ENCODE measurements around the gene ANP32A.

ANP32A gene

GRCh38 chr15:68739390-68740080 lies 81.2 kb downstream of the ANP32A start:
- H3K27me3 ChIP-seq (ENCODE audit: insufficient read depth, low read length): no peaks in the 10 kb centered on the region
- H3K9me3 ChIP-seq (ENCODE audit: insufficient read depth, low read depth, low read length): no peaks in the 10 kb centered on the region
- no peak overlapping the region for H3K27ac ChIP-seq (ENCODE audit: low read depth, low read length)
- H3K4me3 ChIP-seq (ENCODE audit: low read length): no peak overlapping the region
- no peak overlapping the region for H3K9ac ChIP-seq (ENCODE audit: low read depth, low read length)
- 89% methylated on average over 6 of the region's 6 CpGs for WGBS
- no peaks in the 10 kb centered on the region for H3K36me3 ChIP-seq (ENCODE audit: insufficient read depth, low read length)
- H3K4me1 ChIP-seq (ENCODE audit: insufficient read depth, low read length): no peaks in the 10 kb centered on the region

- H3K27ac ChIP-seq (ENCODE audit: low read depth, low read length): no peak overlapping the region
- no peak overlapping the region for H3K9ac ChIP-seq (ENCODE audit: low read depth, low read length)
- no peaks in the 10 kb centered on the region for H3K27me3 ChIP-seq (ENCODE audit: insufficient read depth, low read length)
- H3K4me3 ChIP-seq (ENCODE audit: low read length): no peak overlapping the region
- no peaks in the 10 kb centered on the region for H3K4me1 ChIP-seq (ENCODE audit: insufficient read depth, low read length)
- H3K9me3 ChIP-seq (ENCODE audit: insufficient read depth, low read depth, low read length): no peaks in the 10 kb centered on the region
- H3K36me3 ChIP-seq (ENCODE audit: insufficient read depth, low read length): no peaks in the 10 kb centered on the region
Observed at GRCh38 chr15:68735610-68736009, 85.1 kb downstream of the ANP32A start.

GRCh38 chr15:68734881-68735280 lies 85.8 kb downstream of the ANP32A start:
- H3K4me1 ChIP-seq (ENCODE audit: insufficient read depth, low read length): no peaks in the 10 kb centered on the region

GRCh38 chr15:68734352-68734751 lies 86.3 kb downstream of the ANP32A start:
- H3K4me3 ChIP-seq (ENCODE audit: low read length): no peak overlapping the region
- H3K9ac ChIP-seq (ENCODE audit: low read depth, low read length): no peak overlapping the region
- H3K4me1 ChIP-seq (ENCODE audit: insufficient read depth, low read length): no peaks in the 10 kb centered on the region
- no peaks in the 10 kb centered on the region for H3K9me3 ChIP-seq (ENCODE audit: insufficient read depth, low read depth, low read length)
- H3K36me3 ChIP-seq (ENCODE audit: insufficient read depth, low read length): no peaks in the 10 kb centered on the region
- no peak overlapping the region for H3K27ac ChIP-seq (ENCODE audit: low read depth, low read length)
- H3K27me3 ChIP-seq (ENCODE audit: insufficient read depth, low read length): no peaks in the 10 kb centered on the region

More at GRCh38 chr15:68734881-68735280, 85.8 kb downstream of the ANP32A start:
- Histone ChIP-seq H3K4me3 (ENCODE audit: low read length) (no peak overlapping the region), H3K27me3 (ENCODE audit: insufficient read depth, low read length) (no peaks in the 10 kb centered on the region), H3K36me3 (ENCODE audit: insufficient read depth, low read length) (no peaks in the 10 kb centered on the region), H3K27ac (ENCODE audit: low read depth, low read length) (no peak overlapping the region), H3K9me3 (ENCODE audit: insufficient read depth, low read depth, low read length) (no peaks in the 10 kb centered on the region), H3K9ac (ENCODE audit: low read depth, low read length) (no peak overlapping the region)

- Histone ChIP-seq H3K36me3 (ENCODE audit: insufficient read depth, low read length) (no peaks in the 10 kb centered on the region), H3K27me3 (ENCODE audit: insufficient read depth, low read length) (no peaks in the 10 kb centered on the region), H3K9me3 (ENCODE audit: insufficient read depth, low read depth, low read length) (no peaks in the 10 kb centered on the region), H3K27ac (ENCODE audit: low read depth, low read length) (no peak overlapping the region), H3K9ac (ENCODE audit: low read depth, low read length) (no peak overlapping the region), H3K4me1 (ENCODE audit: insufficient read depth, low read length) (no peaks in the 10 kb centered on the region), H3K4me3 (ENCODE audit: low read length) (no peak overlapping the region)
- WGBS: 66% methylated on average over 5 of the region's 6 CpGs
Observed at GRCh38 chr15:68733666-68734065, 87.0 kb downstream of the ANP32A start.

GRCh38 chr15:68732451-68732850 lies 88.2 kb downstream of the ANP32A start:
- Histone ChIP-seq H3K4me3 (ENCODE audit: low read length) (no peak overlapping the region), H3K9ac (ENCODE audit: low read depth, low read length) (no peak overlapping the region), H3K27me3 (ENCODE audit: insufficient read depth, low read length) (no peaks in the 10 kb centered on the region), H3K4me1 (ENCODE audit: insufficient read depth, low read length) (no peaks in the 10 kb centered on the region), H3K27ac (ENCODE audit: low read depth, low read length) (no peak overlapping the region), H3K36me3 (ENCODE audit: insufficient read depth, low read length) (no peaks in the 10 kb centered on the region), H3K9me3 (ENCODE audit: insufficient read depth, low read depth, low read length) (no peaks in the 10 kb centered on the region)
- WGBS: 91% methylated on average over 2 of the region's 2 CpGs

GRCh38 chr15:68730976-68731897 lies 89.5 kb downstream of the ANP32A start:
- H3K9ac ChIP-seq (ENCODE audit: low read depth, low read length): no peak overlapping the region
- H3K36me3 ChIP-seq (ENCODE audit: insufficient read depth, low read length): no peaks in the 10 kb centered on the region
- no peak overlapping the region for H3K4me3 ChIP-seq (ENCODE audit: low read length)
- no peak overlapping the region for H3K27ac ChIP-seq (ENCODE audit: low read depth, low read length)
- H3K27me3 ChIP-seq (ENCODE audit: insufficient read depth, low read length): no peaks in the 10 kb centered on the region
- H3K4me1 ChIP-seq (ENCODE audit: insufficient read depth, low read length): no peaks in the 10 kb centered on the region
- H3K9me3 ChIP-seq (ENCODE audit: insufficient read depth, low read depth, low read length): no peaks in the 10 kb centered on the region
- 69% methylated on average over 15 of the region's 15 CpGs for WGBS

GRCh38 chr15:68730471-68730919 lies 90.2 kb downstream of the ANP32A start:
- no peaks in the 10 kb centered on the region for H3K9me3 ChIP-seq (ENCODE audit: insufficient read depth, low read depth, low read length)
- H3K4me3 ChIP-seq (ENCODE audit: low read length): no peak overlapping the region
- no peak overlapping the region for H3K9ac ChIP-seq (ENCODE audit: low read depth, low read length)
- no peaks in the 10 kb centered on the region for H3K27me3 ChIP-seq (ENCODE audit: insufficient read depth, low read length)
- no peak overlapping the region for H3K27ac ChIP-seq (ENCODE audit: low read depth, low read length)
- 69% methylated on average over 6 of the region's 6 CpGs for WGBS
- H3K36me3 ChIP-seq (ENCODE audit: insufficient read depth, low read length): no peaks in the 10 kb centered on the region
- H3K4me1 ChIP-seq (ENCODE audit: insufficient read depth, low read length): no peaks in the 10 kb centered on the region; the same call in 1 of the 2 replicates

GRCh38 chr15:68729789-68730411 lies 90.8 kb downstream of the ANP32A start:
- Histone ChIP-seq H3K27me3 (ENCODE audit: insufficient read depth, low read length) (no peaks in the 10 kb centered on the region), H3K27ac (ENCODE audit: low read depth, low read length) (no peak overlapping the region), H3K4me1 (ENCODE audit: insufficient read depth, low read length) (no peaks in the 10 kb centered on the region; the same call in 1 of the 2 replicates), H3K9me3 (ENCODE audit: insufficient read depth, low read depth, low read length) (no peaks in the 10 kb centered on the region), H3K4me3 (ENCODE audit: low read length) (no peak overlapping the region), H3K9ac (ENCODE audit: low read depth, low read length) (no peak overlapping the region), H3K36me3 (ENCODE audit: insufficient read depth, low read length) (no peaks in the 10 kb centered on the region)
- WGBS: 89% methylated on average over 5 of the region's 8 CpGs

Data from HUES64 (cell line).